ENCODE results near the gene SLAMF9. TPM values are rescaled to one million over a fixed set of nuclear protein-coding genes. Genes with fewer than 3 reads are reported as not detected.

The SLAMF9 gene
- total RNA-seq, 4 donors from 2014 or later: 0.66 to 16.5 (median 3.6) TPM; not detected in 1

DNA sequence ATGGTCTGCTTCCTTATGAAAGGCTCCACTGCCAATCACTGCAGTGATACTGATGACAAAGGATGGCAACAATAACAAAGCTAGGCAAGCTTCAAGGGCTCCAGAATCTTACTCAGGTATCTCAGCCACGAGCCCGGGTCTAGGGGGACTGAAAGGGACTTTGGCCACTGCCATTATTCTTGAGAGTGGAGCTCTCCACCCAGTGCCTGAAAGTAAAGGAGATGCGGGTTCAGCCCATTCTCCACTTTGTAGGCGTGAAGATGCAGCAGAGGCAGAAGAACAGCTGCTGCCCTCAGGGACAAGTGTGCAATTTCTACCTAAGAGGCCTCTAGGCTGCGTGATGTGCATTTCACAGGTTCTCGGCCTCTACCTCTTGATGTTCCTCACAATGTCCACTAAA, 31.4 kb upstream of the SLAMF9 start:
- TF ChIP-seq, protein P1, sequence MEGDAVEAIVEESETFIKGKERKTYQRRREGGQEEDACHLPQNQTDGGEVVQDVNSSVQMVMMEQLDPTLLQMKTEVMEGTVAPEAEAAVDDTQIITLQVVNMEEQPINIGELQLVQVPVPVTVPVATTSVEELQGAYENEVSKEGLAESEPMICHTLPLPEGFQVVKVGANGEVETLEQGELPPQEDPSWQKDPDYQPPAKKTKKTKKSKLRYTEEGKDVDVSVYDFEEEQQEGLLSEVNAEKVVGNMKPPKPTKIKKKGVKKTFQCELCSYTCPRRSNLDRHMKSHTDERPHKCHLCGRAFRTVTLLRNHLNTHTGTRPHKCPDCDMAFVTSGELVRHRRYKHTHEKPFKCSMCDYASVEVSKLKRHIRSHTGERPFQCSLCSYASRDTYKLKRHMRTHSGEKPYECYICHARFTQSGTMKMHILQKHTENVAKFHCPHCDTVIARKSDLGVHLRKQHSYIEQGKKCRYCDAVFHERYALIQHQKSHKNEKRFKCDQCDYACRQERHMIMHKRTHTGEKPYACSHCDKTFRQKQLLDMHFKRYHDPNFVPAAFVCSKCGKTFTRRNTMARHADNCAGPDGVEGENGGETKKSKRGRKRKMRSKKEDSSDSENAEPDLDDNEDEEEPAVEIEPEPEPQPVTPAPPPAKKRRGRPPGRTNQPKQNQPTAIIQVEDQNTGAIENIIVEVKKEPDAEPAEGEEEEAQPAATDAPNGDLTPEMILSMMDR (IDR thresholded peaks at IDR 0.05; ENCODE audit: low read depth): no peak

DNA sequence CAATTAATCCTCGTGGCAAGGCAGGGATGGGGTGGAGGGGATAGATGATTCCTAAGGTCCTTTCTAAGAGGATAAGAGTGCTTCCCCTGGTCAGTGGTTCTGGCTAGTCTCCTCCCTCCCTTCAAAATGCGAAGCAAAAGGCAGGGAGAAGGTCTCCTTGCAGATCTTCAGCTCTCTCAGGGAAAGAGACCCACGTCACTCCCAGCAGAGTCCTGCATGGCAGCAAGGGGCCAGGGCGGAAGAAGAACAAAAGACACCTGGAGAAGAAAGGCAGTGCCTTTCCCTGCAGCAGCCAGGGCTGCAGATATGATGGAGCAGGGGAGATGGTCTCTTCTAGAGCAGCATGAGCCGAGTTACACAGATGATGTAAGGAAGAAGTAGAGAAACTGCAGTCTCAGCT, 29.6 kb upstream of the SLAMF9 start:
- TF ChIP-seq, protein P1 (IDR thresholded peaks at IDR 0.05; ENCODE audit: low read depth): no peak

DNA sequence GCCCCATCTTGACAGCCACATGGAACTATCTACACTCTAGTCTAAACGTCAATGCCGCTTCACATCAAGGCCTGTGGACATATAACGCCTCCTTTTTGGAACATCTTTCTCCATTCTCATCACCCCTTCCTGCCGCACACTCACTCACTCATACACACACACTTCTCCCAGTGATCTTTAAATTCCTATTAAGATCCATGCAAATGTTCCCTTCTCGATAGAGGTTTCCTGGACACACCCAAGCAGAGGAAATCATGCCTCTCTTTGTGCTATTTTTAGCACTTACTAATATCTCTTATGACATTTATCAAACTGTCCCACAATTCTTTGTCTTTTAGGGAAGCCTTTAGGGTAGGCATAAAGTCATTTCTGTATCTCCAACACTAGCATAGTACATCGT, 28.2 kb upstream of the SLAMF9 start:
- TF ChIP-seq, protein P1 (IDR thresholded peaks at IDR 0.05; ENCODE audit: low read depth): no peak

DNA sequence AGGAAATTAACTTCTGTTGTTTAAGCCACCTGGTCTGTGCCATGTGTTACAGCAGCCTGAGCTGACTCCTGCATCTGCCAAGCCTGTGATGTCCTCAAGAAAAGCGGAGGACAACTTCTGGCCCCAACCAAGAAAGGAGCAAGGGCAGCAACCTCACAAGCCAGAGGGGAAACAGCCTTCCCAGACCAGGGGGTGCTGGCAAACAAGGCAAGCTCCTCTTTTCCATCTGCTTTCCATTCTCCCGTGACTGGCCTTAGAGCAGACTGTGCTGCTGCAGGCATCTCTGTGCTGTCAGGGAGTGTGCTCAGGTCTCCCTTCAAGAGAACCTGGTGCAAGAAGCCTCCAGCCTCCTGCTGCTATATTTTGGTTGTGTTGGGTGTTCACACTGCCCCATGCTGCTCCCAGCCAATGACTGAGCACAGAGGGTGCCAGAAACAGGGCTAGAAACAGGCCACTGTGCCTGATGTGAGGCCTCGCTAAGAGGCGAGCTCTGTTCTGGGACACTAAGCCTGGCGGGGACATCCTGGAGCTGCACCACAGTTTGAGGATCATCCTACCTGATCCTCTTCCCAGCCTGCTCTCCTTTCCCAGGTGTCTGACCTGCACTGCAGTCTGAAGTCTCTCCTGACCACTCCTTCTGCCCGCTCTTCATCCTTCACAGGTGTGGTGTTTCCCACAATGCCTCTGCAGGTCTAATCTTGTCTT, 27.5 kb upstream of the SLAMF9 start:
- TF ChIP-seq, protein P1 (IDR thresholded peaks at IDR 0.05; ENCODE audit: low read depth): no peak

DNA sequence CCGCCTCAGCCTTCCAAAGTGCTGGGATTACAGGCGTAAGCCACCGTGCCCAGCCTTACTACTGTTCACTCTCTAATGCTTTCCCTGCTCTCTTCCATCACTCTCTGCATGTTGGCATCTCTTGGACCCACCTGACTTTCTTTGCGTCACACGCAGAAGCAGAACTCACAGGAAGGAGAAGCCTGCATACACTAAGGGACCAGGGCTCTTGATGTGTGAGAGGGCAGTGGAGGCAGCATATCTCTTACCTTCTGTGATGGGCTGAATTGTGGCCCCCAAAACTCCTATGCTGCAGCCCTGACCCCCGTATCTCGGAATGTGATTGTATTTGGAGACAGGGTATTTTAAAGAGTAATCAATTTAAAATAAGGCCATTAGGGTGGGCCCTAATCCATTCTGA, 26.7 kb upstream of the SLAMF9 start:
- TF ChIP-seq, protein P1 (IDR thresholded peaks at IDR 0.05; ENCODE audit: low read depth): no peak

DNA sequence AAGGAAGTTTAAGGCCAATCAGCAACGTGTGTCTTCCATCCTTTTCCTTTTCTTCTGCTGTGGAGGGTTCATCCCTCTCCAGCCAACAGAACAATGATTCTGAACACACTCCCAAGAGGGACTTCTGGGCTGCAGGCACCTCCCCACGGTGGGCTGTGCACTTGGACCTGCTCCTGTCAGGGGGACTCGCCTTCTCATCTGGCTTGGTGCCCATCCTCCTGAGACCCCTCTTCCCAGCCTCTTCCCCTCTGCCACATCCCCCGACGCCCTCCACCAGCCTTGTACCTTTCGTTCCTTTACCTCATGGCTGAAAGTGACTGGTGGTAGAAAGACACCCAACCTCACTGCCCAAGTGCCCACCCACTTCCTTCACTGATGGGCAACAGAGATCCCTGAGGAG, 26.0 kb upstream of the SLAMF9 start:
- TF ChIP-seq, protein P1 (IDR thresholded peaks at IDR 0.05; ENCODE audit: low read depth): no peak

DNA sequence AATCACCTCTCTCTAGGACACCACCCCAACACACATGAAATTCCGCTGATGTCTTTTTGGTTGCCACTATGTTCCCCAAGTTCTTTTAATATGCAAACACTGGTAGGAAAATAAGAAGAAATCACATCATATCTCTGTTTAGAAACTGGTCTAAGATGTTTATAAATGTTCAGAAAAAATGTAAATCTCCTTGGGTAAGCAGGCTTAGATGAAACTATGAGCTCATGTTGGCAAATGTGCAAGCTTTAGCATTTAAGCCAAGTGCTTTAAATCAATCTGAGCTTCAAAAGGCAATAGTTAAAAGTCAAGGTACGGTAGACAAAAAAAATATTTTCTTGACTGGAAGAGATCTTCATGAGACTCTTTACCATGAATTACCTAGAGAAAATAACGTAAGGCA, 25.2 kb upstream of the SLAMF9 start:
- TF ChIP-seq, protein P1 (IDR thresholded peaks at IDR 0.05; ENCODE audit: low read depth): no peak
